Body of pancreas (tissue), 4 donors: ENCODE measurements around the gene ZNF335. TPM values are rescaled to one million over a fixed set of nuclear protein-coding genes. Genes with fewer than 3 reads are reported as not detected.

Experiments used
- ATAC-seq: fragments of 150-250 bp; one replicate; pipeline ENCODE4 v1.9.1; 2016
- DNase-seq, 4 donors: peaks; one replicate each; pipeline ENCODE4 v3.0.0-alpha.2; 2019
- H3K27ac ChIP-seq, 4 donors: fragments of 200-600 bp; sonication (generic); 1 replicate in 3 of 4; 2 replicates in 1 of 4; pipeline versions ENCODE4 v1.5.1 to v1.6.1; 2016 to 2019; ENCODE audit warnings: mild to moderate bottlenecking in 1 of 4, mixed read lengths in 1 of 4, moderate library complexity in 1 of 4
- H3K27me3 ChIP-seq, 2 donors: fragments of 200-600 bp; sonication (generic); one replicate each; pipeline ENCODE4 v1.6.0; 2016; ENCODE audit warnings: mild to moderate bottlenecking in 1 of 2
- H3K36me3 ChIP-seq, 2 donors: fragments of 200-600 bp; sonication (generic); replicated peaks in 1 of 2; 2 replicates each; pipeline ENCODE4 v1.5.1; 2016; ENCODE audit warnings: low read depth in 2 of 2; ENCODE audit not compliant: insufficient read depth in 1 of 2
- H3K4me1 ChIP-seq: fragments of 200-600 bp; sonication (generic); one replicate; pipeline ENCODE4 v1.6.0; 2016
- H3K4me3 ChIP-seq, 2 donors: fragments of 200-600 bp; sonication (generic); 1 replicate in 1 of 2; 2 replicates in 1 of 2; pipeline ENCODE4 v1.5.1; 2016 to 2019
- H3K9me3 ChIP-seq, 3 donors: fragments of 200-600 bp; sonication (generic); 1 replicate in 2 of 3; 2 replicates in 1 of 3; pipeline ENCODE4 v1.5.1; 2016
- POLR2A ChIP-seq, 3 donors: fragments of 450-650 bp; IDR thresholded peaks; one replicate each; pipeline ENCODE4 v1.6.1; 2016; ENCODE audit warnings: antibody characterized with exemption in 3 of 3, mild to moderate bottlenecking in 2 of 3
- WGBS, 2 donors: methylation state at CpG; one replicate each; pipeline ENCODE4 v1.1.5; 2017; 5-methylcytosine and 5-hydroxymethylcytosine counted together
- intact Hi-C: fragments of 100-400 bp; cut with DNase I; formaldehyde crosslinking; loops from one replicate; pipeline ENCODE4 v1.15.1; 2023
- total RNA-seq, 2 donors: library from RNA; depleted of rRNA; stranded (reverse); fragments of >200 nt; gene quantifications; one replicate each; pipeline ENCODE4 v1.1.0, GENCODE V29; 2016
- TF ChIP-seq, protein P1 (sequence below), 7 experiments: fragments of 450-650 bp in 4 of 7; fragments of 200-600 bp in 3 of 7; sonication (generic) in 3 of 7; IDR thresholded peaks; one replicate each; pipeline ENCODE4 v1.5.1; 2016 to 2019; ENCODE audit warnings: antibody characterized with exemption in 7 of 7

The ZNF335 gene
- total RNA-seq, 2 donors from 2014 or later = 21.8 to 41.9 TPM

DNA sequence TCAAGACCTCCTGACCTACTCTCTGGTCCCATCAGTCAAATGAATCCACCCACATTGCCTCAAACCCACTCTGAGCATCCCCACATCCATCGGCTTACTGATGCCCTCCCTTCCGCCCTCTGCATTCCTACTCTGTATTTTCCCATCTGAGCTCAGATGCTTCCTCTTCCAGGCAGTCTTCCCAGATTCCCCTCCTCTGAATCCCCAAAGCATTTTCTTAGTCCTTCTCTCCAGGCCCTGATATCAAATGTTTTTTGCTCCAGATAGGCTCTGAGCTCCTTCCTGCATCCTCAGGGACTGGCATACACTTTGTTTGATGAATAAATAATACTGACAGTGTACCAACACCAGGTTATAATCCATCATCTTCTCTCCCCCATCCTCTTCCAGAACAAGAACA is 63.9 kb downstream of the ZNF335 start:
- Histone ChIP-seq H3K36me3 (peaks cover 0 to 9% of the 10 kb centered on the region in 2 donors), H3K27ac (no peak overlapping the region), H3K4me3 (no peak overlapping the region), H3K27me3 (no peaks in the 10 kb centered on the region), H3K4me1 (peaks cover 18% of the 10 kb centered on the region), H3K9me3 (no peaks in the 10 kb centered on the region)
- WGBS, 2 donors = 94 to 100% methylated on average over 2 of the region's 2 CpGs
- DNase-seq (no peak), ATAC-seq (no peak)
- intact Hi-C loops = no loop called here
- TF ChIP-seq, protein P1, sequence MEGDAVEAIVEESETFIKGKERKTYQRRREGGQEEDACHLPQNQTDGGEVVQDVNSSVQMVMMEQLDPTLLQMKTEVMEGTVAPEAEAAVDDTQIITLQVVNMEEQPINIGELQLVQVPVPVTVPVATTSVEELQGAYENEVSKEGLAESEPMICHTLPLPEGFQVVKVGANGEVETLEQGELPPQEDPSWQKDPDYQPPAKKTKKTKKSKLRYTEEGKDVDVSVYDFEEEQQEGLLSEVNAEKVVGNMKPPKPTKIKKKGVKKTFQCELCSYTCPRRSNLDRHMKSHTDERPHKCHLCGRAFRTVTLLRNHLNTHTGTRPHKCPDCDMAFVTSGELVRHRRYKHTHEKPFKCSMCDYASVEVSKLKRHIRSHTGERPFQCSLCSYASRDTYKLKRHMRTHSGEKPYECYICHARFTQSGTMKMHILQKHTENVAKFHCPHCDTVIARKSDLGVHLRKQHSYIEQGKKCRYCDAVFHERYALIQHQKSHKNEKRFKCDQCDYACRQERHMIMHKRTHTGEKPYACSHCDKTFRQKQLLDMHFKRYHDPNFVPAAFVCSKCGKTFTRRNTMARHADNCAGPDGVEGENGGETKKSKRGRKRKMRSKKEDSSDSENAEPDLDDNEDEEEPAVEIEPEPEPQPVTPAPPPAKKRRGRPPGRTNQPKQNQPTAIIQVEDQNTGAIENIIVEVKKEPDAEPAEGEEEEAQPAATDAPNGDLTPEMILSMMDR (IDR thresholded peaks at IDR 0.05) = no peak
- TF ChIP-seq POLR2A (IDR thresholded peaks at IDR 0.05) = no peak

DNA sequence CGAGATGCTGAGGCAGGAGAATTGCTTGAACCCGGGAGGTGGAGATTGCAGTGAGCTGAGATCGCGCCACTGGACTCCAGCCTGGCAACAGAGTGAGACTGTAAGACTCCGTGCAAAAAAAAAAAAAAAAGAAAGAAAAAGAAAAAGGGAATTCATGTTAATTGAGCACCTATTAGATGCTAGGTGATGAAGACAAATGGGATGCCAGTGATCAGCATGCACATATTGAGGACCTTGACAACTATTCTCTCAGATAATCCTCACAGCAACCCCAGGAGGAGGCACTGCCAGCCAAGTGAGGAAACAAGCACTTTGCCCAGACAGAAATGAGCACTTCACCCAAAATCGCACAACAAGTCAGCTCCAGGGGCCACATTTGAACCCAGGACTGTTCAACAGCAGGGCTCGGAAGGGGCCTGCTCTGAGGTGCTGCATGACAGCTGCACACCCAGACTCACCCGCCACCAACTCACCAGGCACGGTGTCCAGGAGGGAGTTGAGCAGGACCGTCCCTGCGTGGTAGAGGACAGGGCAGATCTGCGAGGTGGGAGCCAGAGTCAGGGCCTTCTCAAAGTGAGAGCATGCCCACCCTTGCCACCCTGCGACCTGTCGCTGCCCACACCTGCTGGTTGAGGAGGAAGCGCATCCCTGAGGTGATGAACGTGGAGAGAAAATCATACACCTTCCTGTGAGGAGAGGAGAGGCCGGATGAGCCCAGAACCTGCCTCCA is 64.6 kb downstream of the ZNF335 start:
- H3K9me3 ChIP-seq = no peaks in the 10 kb centered on the region
- no peaks in the 10 kb centered on the region for H3K27me3 ChIP-seq
- H3K36me3 ChIP-seq = peaks cover 0 to 9% of the 10 kb centered on the region in 2 donors
- ATAC-seq (no peak), DNase-seq (no peak)
- H3K4me3 ChIP-seq = no peak overlapping the region
- TF ChIP-seq, protein P1 (IDR thresholded peaks at IDR 0.05) = no peak
- TF ChIP-seq POLR2A (IDR thresholded peaks at IDR 0.05) = no peak
- no peak overlapping the region for H3K27ac ChIP-seq
- WGBS, 2 donors = 91 to 97% methylated on average over 11 to 17 of the region's 17 CpGs
- intact Hi-C loops = no loop called here
- peaks cover 15% of the 10 kb centered on the region for H3K4me1 ChIP-seq

DNA sequence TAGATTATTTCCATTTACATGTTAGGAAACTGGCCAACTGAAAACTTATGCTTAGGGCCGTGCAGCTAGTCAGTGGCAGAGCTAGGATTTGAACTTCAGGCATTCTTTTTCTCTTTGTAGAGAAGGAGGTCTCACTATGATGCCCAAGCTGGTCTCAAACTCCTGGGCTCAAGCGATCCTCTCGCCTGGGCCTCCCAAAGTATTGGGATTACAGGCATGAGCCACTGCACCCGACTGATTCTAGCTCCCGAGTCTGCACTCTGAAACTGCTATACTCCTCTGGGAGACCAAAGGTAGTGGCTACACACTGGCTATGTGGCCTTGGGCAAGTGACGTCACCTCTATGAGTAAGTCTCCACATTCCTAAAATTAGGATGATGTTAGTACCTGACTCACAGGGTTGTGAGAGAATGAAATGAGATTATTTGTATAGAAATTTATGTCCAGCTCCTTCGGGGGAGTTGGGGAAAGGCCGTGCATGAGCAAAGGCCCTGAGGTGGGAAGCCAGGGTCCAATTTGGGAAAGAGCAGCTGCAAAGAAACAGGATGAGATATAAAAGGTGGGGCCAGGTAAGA is 66.4 kb downstream of the ZNF335 start:
- no peak overlapping the region for H3K4me3 ChIP-seq
- DNase-seq (no peak), ATAC-seq (no peak)
- H3K27me3 ChIP-seq = no peaks in the 10 kb centered on the region
- intact Hi-C loops = no loop called here
- TF ChIP-seq, protein P1 (IDR thresholded peaks at IDR 0.05) = no peak
- TF ChIP-seq POLR2A (IDR thresholded peaks at IDR 0.05) = no peak
- H3K4me1 ChIP-seq = no peaks in the 10 kb centered on the region
- peaks cover 0 to 15% of the 10 kb centered on the region in 2 donors for H3K36me3 ChIP-seq
- no peaks in the 10 kb centered on the region for H3K9me3 ChIP-seq
- no peak overlapping the region for H3K27ac ChIP-seq
- 88 to 89% methylated on average over 6 to 8 of the region's 8 CpGs for WGBS, 2 donors

DNA sequence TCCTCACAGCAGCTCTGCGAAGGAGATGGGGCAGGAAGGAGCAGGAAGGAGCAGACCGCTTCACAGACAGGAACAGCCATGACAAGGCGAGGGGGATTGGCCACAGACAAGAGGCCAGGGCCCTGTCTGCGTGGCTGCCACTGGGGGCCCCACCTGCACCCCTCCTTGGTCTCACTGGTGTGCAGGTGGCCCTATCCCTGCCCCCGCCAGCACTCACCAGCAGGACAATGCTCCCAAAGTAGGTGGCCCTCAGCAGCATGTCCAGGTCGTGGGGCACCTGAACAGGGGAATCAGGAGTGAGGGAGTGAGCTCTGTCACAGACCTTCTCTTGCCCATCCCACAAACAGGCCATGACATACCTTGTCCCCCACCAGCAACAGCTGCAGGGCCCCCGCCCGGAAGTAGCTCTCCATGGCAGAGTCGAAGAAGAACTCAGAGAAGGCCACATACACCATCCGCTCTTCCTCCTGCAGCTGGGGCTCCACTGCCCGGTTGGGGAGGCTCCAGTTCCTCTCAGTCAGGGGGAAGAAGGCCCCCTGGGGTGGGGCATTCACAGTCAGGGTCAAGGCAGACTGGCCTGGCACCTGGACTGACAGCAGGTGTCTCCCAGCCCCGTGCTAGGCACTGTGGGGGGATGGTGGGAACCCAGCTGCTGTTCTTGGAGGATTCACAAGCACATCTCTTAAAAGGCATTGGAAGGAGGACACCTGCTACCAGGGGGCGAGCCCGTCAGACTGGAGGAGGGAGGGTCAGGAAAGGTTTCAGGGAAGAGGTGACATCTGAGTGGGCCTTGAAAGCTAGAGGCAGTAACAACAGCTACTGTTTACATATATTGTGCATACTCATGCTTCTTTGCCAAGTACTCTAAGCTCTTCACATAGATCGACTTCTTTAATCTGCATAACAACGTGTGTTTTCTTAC is 67.2 kb downstream of the ZNF335 start:
- ATAC-seq = no peak

More for the DNA sequence above, 67.2 kb downstream of the ZNF335 start:
- H3K36me3 ChIP-seq = peaks cover 0 to 15% of the 10 kb centered on the region in 2 donors
- no peak overlapping the region for H3K4me3 ChIP-seq
- no peaks in the 10 kb centered on the region for H3K4me1 ChIP-seq
- H3K27me3 ChIP-seq = no peaks in the 10 kb centered on the region
- no peak for DNase-seq
- H3K27ac ChIP-seq = no peak overlapping the region
- 79 to 82% methylated on average over 7 to 16 of the region's 16 CpGs for WGBS, 2 donors
- intact Hi-C loops = no loop called here
- TF ChIP-seq, protein P1 (IDR thresholded peaks at IDR 0.05) = no peak
- TF ChIP-seq POLR2A (IDR thresholded peaks at IDR 0.05) = no peak
- H3K9me3 ChIP-seq = no peaks in the 10 kb centered on the region
